ENCODE results near the gene CENPX. TPM values are rescaled to one million over a fixed set of nuclear protein-coding genes. Genes with fewer than 3 reads are reported as not detected.

The CENPX gene
- total RNA-seq (2014; rRNA removed) (344 and 390 TPM in 2 replicates), Bru-seq, nascent RNA (percentile 79 among the genes with signal in this experiment), BruChase-seq, experiment 1, labeled RNA remaining after a 6-hour chase (percentile 89 among the genes with signal in this experiment), BruChase-seq, experiment 2, labeled RNA remaining after a 2-hour chase (percentile 75 among the genes with signal in this experiment)
- long read RNA-seq, transcript CENPX-205 (4 exons, 752 nt): minor isoform, 7 of 176 reads
- long read RNA-seq, transcript CENPX-206 (4 exons, 710 nt): minor isoform, 10 of 176 reads
- long read RNA-seq, transcript CENPX-202 (5 exons, 805 nt): minor isoform, 32 of 176 reads
- long read RNA-seq, transcript CENPX-201 (4 exons, 751 nt): major isoform, 81 of 176 reads
- long read RNA-seq, partial matches to known transcripts: 17 of 176 reads
- long read RNA-seq, other reads (novel, unspliced or antisense): 20 of 176 reads

DNA sequence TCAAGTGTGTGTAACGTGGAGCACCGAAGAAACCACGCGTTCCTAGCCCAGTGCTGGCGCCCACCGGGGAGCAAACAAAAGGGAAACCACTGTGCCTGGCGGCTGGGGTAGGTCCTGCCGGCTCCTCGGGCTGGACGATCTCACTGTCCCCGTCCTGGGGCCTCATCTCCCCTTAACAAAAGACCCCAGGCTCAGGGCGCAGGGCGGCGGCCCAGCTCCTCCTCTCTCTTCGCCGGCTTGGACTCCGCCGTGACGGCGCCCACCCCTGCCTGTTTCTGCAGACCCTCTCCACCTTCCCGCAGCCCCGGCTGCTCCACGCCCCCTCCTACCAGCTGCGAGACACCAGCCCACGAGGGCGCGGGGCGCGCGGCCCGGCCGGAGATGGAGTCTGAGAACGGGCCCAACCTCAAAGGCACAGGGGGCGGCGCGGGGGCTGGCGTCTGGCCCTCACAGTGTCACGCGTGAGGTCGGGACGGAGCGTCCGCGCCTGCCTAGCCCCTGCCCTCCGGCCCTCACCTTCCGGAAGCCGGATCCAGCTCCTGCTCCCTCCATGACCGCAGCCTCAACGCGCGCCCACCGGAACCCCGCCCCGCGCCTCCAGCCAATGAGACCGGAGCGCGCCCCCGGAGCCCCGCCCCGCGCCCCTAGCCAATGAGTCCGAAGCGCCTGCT, at the start of gene CENPX:
Gene CENPX, minus strand, starts transcription at position 569 of the 671 bp plus-strand sequence. Its CDS starts 17 bp downstream, at position 552.
- Histone ChIP-seq H3K4me3 (ENCODE audit: low read length) (peak within 1 kb of the TSS; percentile 100), H2AFZ (ENCODE audit: low read length) (peak within 1 kb of the TSS; percentile 80), H3K36me3 (ENCODE audit: low read depth, low read length) (no peaks in the 10 kb centered on the region; the same call in 1 of the 2 replicates), H3K27ac (ENCODE audit: low read length) (peak within 1 kb of the TSS; percentile 57), H3K4me2 (ENCODE audit: low read length) (peak within 1 kb of the TSS; percentile 99), H3K27me3 (ENCODE audit: low read length) (no peaks in the 10 kb centered on the region), H3K9ac (ENCODE audit: low read length) (peak within 1 kb of the TSS; percentile 98), H4K20me1 (ENCODE audit: low read length) (peaks cover 7% of the 10 kb centered on the region; the same call in 1 of the 2 replicates), H3K9me2 (replicated peaks; ENCODE audit: low read length) (no peaks in the 10 kb centered on the region), H3K9me3 (ENCODE audit: low read length) (no peaks in the 10 kb centered on the region), H3K79me2 (ENCODE audit: low read length) (peaks cover 43% of the 10 kb centered on the region), H3F3A (ENCODE audit: low read length, unreplicated experiment) (no peaks in the 10 kb centered on the region), H3K4me1 (ENCODE audit: insufficient read depth, low read length) (peaks cover 21% of the 10 kb centered on the region; the same call in 1 of the 2 replicates)
- CTCF ChIA-PET: interaction anchor here (0.6 to 4.8 kb wide), 8 partner anchors 15 to 315 kb away, joined by 4 to 40 read pairs (median 6); partner anchors contain the start of gene DCXR
- TF ChIP-seq CTCF (conservative IDR thresholded peaks at IDR 0.05; ENCODE audit: low read depth, low read length) (no peak), EZH2phosphoT487 (IDR thresholded peaks at IDR 0.05; ENCODE audit: borderline replicate concordance, low read length) (no peak), EZH2 (IDR thresholded peaks at IDR 0.05; ENCODE audit: low read length, unreplicated experiment) (no peak)
- DNase-seq (no peak), ATAC-seq (no peak; the same call in 1 of the 2 replicates)
- BruUV-seq (replicated peaks): TSS peak; percentile 45
- intact Hi-C loops (cut with micrococcal nuclease): no loop called here
- POLR2A ChIA-PET (ENCODE audit: unreplicated experiment): interaction anchor here (0.7 kb wide), 1 partner anchor 23 kb away, joined by 3 read pairs; no protein-coding TSS in a partner anchor

- intact Hi-C loops (cut with micrococcal nuclease): no loop called here
- Histone ChIP-seq H2AFZ (ENCODE audit: low read length) (no peak overlapping the region), H3K9ac (ENCODE audit: low read length) (no peak overlapping the region), H3K27me3 (ENCODE audit: low read length) (no peaks in the 10 kb centered on the region), H3K9me3 (ENCODE audit: low read length) (no peaks in the 10 kb centered on the region), H3F3A (ENCODE audit: low read length, unreplicated experiment) (no peaks in the 10 kb centered on the region), H3K4me2 (ENCODE audit: low read length) (no peak overlapping the region), H3K4me3 (ENCODE audit: low read length) (no peak overlapping the region), H3K27ac (ENCODE audit: low read length) (no peak overlapping the region), H3K9me2 (replicated peaks; ENCODE audit: low read length) (no peaks in the 10 kb centered on the region), H3K79me2 (ENCODE audit: low read length) (0 out of 2 replicates have a peak, but pooled peaks cover 4% of the 10 kb centered on the region), H3K36me3 (ENCODE audit: low read depth, low read length) (no peaks in the 10 kb centered on the region), H4K20me1 (ENCODE audit: low read length) (no peaks in the 10 kb centered on the region), H3K4me1 (ENCODE audit: insufficient read depth, low read length) (peaks cover 5% of the 10 kb centered on the region; the same call in 1 of the 2 replicates)
- no TSS peak for BruUV-seq (replicated peaks)
- ATAC-seq: no peak
- no peak for DNase-seq
- CTCF ChIA-PET: no interaction called here
- no peak for TF ChIP-seq CTCF (conservative IDR thresholded peaks at IDR 0.05; ENCODE audit: low read depth, low read length)
- no peak for TF ChIP-seq EZH2 (IDR thresholded peaks at IDR 0.05; ENCODE audit: low read length, unreplicated experiment)
- POLR2A ChIA-PET (ENCODE audit: unreplicated experiment): no interaction called here
Measured at GRCh38 chr17:82070611-82071010, 47.9 kb upstream of the CENPX start.
